Mesenchymal stem cell (in vitro differentiated cells and primary cell): ENCODE results near the gene ARID5B.

Source experiments
- DNase-seq: peaks from one replicate; pipeline ENCODE4 v3.0.0-alpha.2; 2013
- H2AFZ ChIP-seq: one replicate; pipeline ENCODE4 v1.6.1; 2013; ENCODE audit warnings: low read depth, mild to moderate bottlenecking, control low read depth, inconsistent platforms, low read length, moderate library complexity
- H2AK5ac ChIP-seq: 2 replicates; pipeline ENCODE4 v1.6.1; 2013; ENCODE audit warnings: low read length, moderate library complexity, mild to moderate bottlenecking, inconsistent platforms; ENCODE audit not compliant: severe bottlenecking
- H2BK120ac ChIP-seq: one replicate; pipeline ENCODE4 v1.6.1; 2013; ENCODE audit warnings: low read depth, mild to moderate bottlenecking, inconsistent platforms, low read length, moderate library complexity
- H2BK12ac ChIP-seq, 2 experiments: one replicate each; pipeline ENCODE4 v1.6.1; 2013; ENCODE audit warnings: inconsistent platforms in 2 of 2, low read length in 2 of 2, mild to moderate bottlenecking in 2 of 2, moderate library complexity in 2 of 2, control low read depth in 1 of 2
- H2BK15ac ChIP-seq: one replicate; pipeline ENCODE4 v1.6.1; 2013; ENCODE audit warnings: mild to moderate bottlenecking, low read depth, inconsistent platforms; ENCODE audit not compliant: poor library complexity, severe bottlenecking
- H2BK5ac ChIP-seq: 2 replicates; pipeline ENCODE4 v1.6.1; 2013; ENCODE audit warnings: low read depth, mild to moderate bottlenecking, low read length, control low read depth, inconsistent platforms; ENCODE audit not compliant: poor library complexity, severe bottlenecking
- H3K14ac ChIP-seq, 2 experiments: one replicate each; pipeline ENCODE4 v1.6.1; 2013; ENCODE audit warnings: inconsistent platforms in 2 of 2, low read length in 2 of 2, control low read depth in 1 of 2, mild to moderate bottlenecking in 1 of 2, moderate library complexity in 1 of 2
- H3K18ac ChIP-seq, 2 experiments: one replicate each; pipeline ENCODE4 v1.6.1; 2013; ENCODE audit warnings: inconsistent platforms in 2 of 2, low read length in 2 of 2, control low read depth in 1 of 2, low read depth in 1 of 2, mild to moderate bottlenecking in 1 of 2
- H3K23ac ChIP-seq, 2 experiments: one replicate each; pipeline ENCODE4 v1.6.1; 2013; ENCODE audit warnings: inconsistent platforms in 2 of 2, low read length in 2 of 2, mild to moderate bottlenecking in 2 of 2, moderate library complexity in 2 of 2, control low read depth in 1 of 2
- H3K27ac ChIP-seq: 2 replicates; pipeline ENCODE4 v1.5.1; 2013; ENCODE audit warnings: mild to moderate bottlenecking, moderate library complexity, low read length, control low read depth, inconsistent platforms; ENCODE audit not compliant: poor library complexity, severe bottlenecking
- H3K27me3 ChIP-seq, 2 experiments: 2 replicates each; pipeline versions ENCODE4 v1.6.1 to v1.7.0; 2013; ENCODE audit warnings: low read length in 2 of 2, mild to moderate bottlenecking in 2 of 2, moderate library complexity in 2 of 2, control low read depth in 1 of 2, inconsistent platforms in 1 of 2; ENCODE audit not compliant: control insufficient read depth in 1 of 2, insufficient read depth in 1 of 2
- H3K36me3 ChIP-seq, 2 experiments: 2 replicates each; pipeline versions ENCODE4 v1.6.1 to v1.7.0; 2013; ENCODE audit warnings: low read length in 2 of 2, control low read depth in 1 of 2, inconsistent platforms in 1 of 2, low read depth in 1 of 2, mild to moderate bottlenecking in 1 of 2; ENCODE audit not compliant: insufficient read depth in 2 of 2, control insufficient read depth in 1 of 2
- H3K4ac ChIP-seq, 2 experiments: one replicate each; pipeline ENCODE4 v1.6.1; 2013; ENCODE audit warnings: inconsistent platforms in 2 of 2, low read length in 2 of 2, mild to moderate bottlenecking in 2 of 2, moderate library complexity in 2 of 2, control low read depth in 1 of 2, low read depth in 1 of 2
- H3K4me1 ChIP-seq: 2 replicates; pipeline ENCODE4 v1.6.1; 2013; ENCODE audit warnings: low read depth, low read length, control low read depth; ENCODE audit not compliant: control insufficient read depth, insufficient read depth
- H3K4me2 ChIP-seq: 2 replicates; pipeline ENCODE4 v1.6.1; 2013; ENCODE audit warnings: low read length, mild to moderate bottlenecking, inconsistent platforms; ENCODE audit not compliant: poor library complexity, severe bottlenecking
- H3K4me3 ChIP-seq, 2 experiments: 2 replicates each; pipeline versions ENCODE4 v1.5.1 to v1.7.0; 2013; ENCODE audit warnings: low read length in 2 of 2, mild to moderate bottlenecking in 2 of 2, control low read depth in 1 of 2, low read depth in 1 of 2; ENCODE audit not compliant: insufficient read depth in 1 of 2
- H3K79me1 ChIP-seq: replicated peaks from 2 replicates; pipeline ENCODE4 v1.6.1; 2013; ENCODE audit warnings: mild to moderate bottlenecking, control low read depth, low read length, inconsistent platforms; ENCODE audit not compliant: poor library complexity, severe bottlenecking
- H3K9ac ChIP-seq: 2 replicates; pipeline ENCODE4 v1.7.0; 2013; ENCODE audit warnings: mild to moderate bottlenecking, low read length, moderate library complexity
- H3K9me3 ChIP-seq: 2 replicates; pipeline ENCODE4 v1.7.0; 2013; ENCODE audit warnings: mild to moderate bottlenecking, low read length; ENCODE audit not compliant: control insufficient read depth
- H4K8ac ChIP-seq: one replicate; pipeline ENCODE4 v1.6.1; 2013; ENCODE audit warnings: inconsistent platforms, mild to moderate bottlenecking, low read length, moderate library complexity
- H4K91ac ChIP-seq: one replicate; pipeline ENCODE4 v1.6.1; 2013; ENCODE audit warnings: mild to moderate bottlenecking, low read length, inconsistent platforms
- WGBS: methylation state at CpG from one replicate; pipeline ENCODE4 v1.1.7; 2013; ENCODE audit warnings: mixed read lengths; 5-methylcytosine and 5-hydroxymethylcytosine counted together

Gene ARID5B

DNA sequence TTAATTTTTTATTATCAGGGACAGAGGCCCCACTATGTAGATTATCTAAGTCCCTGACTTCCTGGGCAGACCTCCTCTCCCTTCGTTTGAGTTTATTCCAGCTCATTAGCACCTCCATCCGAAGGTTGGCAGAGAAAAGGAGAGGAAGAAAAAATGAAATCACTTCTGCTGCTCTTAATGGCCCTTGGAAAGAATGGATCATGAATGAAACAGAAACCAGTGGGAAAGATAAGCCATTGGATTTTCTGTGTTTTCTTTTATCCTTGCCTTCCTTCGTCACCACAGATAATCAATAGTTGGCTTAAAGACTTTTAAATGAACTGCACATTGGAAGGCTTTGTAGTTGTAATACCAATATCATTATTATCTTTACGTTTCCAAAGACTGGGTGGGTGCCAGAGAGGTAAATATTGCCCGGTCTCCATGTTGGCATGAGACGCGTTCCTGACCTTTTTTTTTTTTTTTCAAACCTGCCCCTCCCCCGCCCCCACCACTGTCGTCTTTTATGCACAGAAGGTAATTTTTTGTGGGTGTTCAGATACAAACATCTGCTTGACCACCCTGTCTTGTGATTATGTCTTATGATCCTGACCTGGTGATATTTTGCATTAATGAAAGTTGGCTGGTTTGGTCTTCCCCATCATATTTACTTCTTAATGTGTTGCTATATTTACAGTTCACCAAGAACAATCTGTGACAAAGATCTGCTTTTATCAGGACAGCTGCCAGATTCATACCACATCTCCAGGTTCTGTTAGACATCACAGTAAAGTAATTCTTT, 116.8 kb downstream of the ARID5B start:
- Histone ChIP-seq H3K4me3 (no peak overlapping the region), H2BK15ac (no peak overlapping the region), H3K18ac (no peak overlapping the region), H3K4ac (no peak overlapping the region), H3K36me3 (peaks cover 3 to 8% of the 10 kb centered on the region in 2 experiments), H3K27me3 (no peaks in the 10 kb centered on the region), H3K4me1 (peaks cover 3% of the 10 kb centered on the region), H3K23ac (no peak overlapping the region), H2BK5ac (no peak overlapping the region), H2AFZ (no peak overlapping the region), H3K79me1 (peaks cover 24% of the 10 kb centered on the region), H3K27ac (no peak overlapping the region), H2AK5ac (no peak overlapping the region), H3K9ac (peak overlapping the region; percentile 79), H2BK12ac (no peak overlapping the region), H3K9me3 (peaks cover 5% of the 10 kb centered on the region), H3K4me2 (no peak overlapping the region), H2BK120ac (no peak overlapping the region), H4K91ac (no peak overlapping the region), H3K14ac (no peak overlapping the region), H4K8ac (no peak overlapping the region)
- 93% methylated on average over 5 of the region's 9 CpGs for WGBS
- DNase-seq: no peak

DNA sequence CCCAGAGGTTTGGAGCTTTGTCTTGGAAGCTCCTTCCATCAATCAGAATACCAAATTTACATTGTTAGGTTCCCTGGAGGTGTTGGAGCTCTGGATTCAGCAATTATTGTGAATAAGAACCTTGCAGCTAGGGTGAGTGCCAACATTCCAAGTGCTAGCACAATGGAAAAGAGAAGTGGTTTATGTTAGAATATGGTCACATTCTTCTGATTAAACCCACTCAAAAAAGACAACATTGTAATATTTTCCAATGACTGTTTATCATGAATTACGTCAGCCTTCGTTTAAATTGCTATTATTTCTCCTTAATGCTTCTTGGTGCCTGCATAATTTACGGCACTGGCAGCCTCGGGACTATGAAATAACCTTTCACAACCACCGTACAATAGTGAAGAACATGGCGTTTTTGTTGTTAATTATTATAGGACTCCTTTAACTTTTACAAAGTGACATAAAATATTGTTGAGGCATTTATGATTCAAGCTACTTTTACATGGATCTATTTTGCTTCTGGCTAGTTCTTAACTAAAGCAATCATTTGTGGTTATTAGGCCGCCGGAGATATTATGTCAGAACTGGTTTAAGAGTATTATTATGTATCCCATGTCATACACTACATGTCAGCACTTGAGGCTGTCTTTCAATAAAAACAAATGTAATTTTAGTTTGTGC, 117.7 kb downstream of the ARID5B start:
- WGBS: 80% methylated on average over 4 of the region's 8 CpGs
- H2BK5ac ChIP-seq: no peak overlapping the region
- H4K91ac ChIP-seq: no peak overlapping the region

GRCh38 chr10:62019685-62020359, 118.3 kb downstream of the ARID5B start:
- peak overlapping the region in 1 of 2 experiments; percentile 17 for H3K4ac ChIP-seq
- H3K27ac ChIP-seq: peak overlapping the region; percentile 32
- no peak overlapping the region for H4K8ac ChIP-seq
- no peak overlapping the region for H2BK12ac ChIP-seq
- H3K27me3 ChIP-seq: no peaks in the 10 kb centered on the region
- no peak overlapping the region for H4K91ac ChIP-seq
- peaks cover 3% of the 10 kb centered on the region in 2 experiments for H3K36me3 ChIP-seq
- H3K4me3 ChIP-seq: peak overlapping the region in 1 of 2 experiments; percentile 37
- H3K9ac ChIP-seq: peak overlapping the region; percentile 79
- no peak for DNase-seq
- H3K9me3 ChIP-seq: peaks cover 8% of the 10 kb centered on the region
- peaks cover 19% of the 10 kb centered on the region for H3K79me1 ChIP-seq
- H3K4me2 ChIP-seq: no peak overlapping the region
- no peak overlapping the region for H2BK15ac ChIP-seq
- H3K4me1 ChIP-seq: peaks cover 3% of the 10 kb centered on the region
- peak overlapping the region; percentile 61 for H2AK5ac ChIP-seq
- H2BK5ac ChIP-seq: no peak overlapping the region
- H3K18ac ChIP-seq: no peak overlapping the region
- no peak overlapping the region for H3K14ac ChIP-seq
- H2BK120ac ChIP-seq: no peak overlapping the region
- no peak overlapping the region for H2AFZ ChIP-seq
- H3K23ac ChIP-seq: no peak overlapping the region
- 59% methylated on average over 3 of the region's 6 CpGs for WGBS

More for the DNA sequence above, 117.7 kb downstream of the ARID5B start:
- Histone ChIP-seq H2AFZ (no peak overlapping the region), H3K4me3 (peak overlapping the region in 1 of 2 experiments; percentile 37), H3K18ac (peak overlapping the region in 1 of 2 experiments; percentile 78), H2BK120ac (no peak overlapping the region), H3K14ac (no peak overlapping the region), H3K4me1 (peaks cover 3% of the 10 kb centered on the region), H4K8ac (no peak overlapping the region), H3K9ac (peak overlapping the region; percentile 79), H2BK12ac (no peak overlapping the region), H3K9me3 (peaks cover 8% of the 10 kb centered on the region), H3K4me2 (peak overlapping the region; percentile 16), H3K79me1 (peaks cover 23% of the 10 kb centered on the region), H3K23ac (no peak overlapping the region), H3K36me3 (peaks cover 3 to 7% of the 10 kb centered on the region in 2 experiments), H2AK5ac (peak overlapping the region; percentile 58), H3K27ac (peak overlapping the region; percentile 55), H3K4ac (no peak overlapping the region), H3K27me3 (no peaks in the 10 kb centered on the region), H2BK15ac (no peak overlapping the region)
- DNase-seq: peak; percentile 49
